ENCODE results near the gene ING5. TPM values are rescaled to one million over a fixed set of nuclear protein-coding genes. Genes with fewer than 3 reads are reported as not detected.
"Not testable (repeated sequence)": the region's sequence is repeated elsewhere in the genome, so short reads cannot be mapped to it uniquely, and the experiment has no call there.

The ING5 gene
- total RNA-seq, 1 experiment from 2014 or later = 32.1 TPM

- H4K20me1 ChIP-seq (ENCODE audit: low read length) = no peaks in the 10 kb centered on the region
- H3K9me2 ChIP-seq (replicated peaks; ENCODE audit: low read length) = no peaks in the 10 kb centered on the region
- H3K27me3 ChIP-seq (ENCODE audit: low read length) = no peaks in the 10 kb centered on the region
- intact Hi-C loops (cut with micrococcal nuclease) = no loop called here
- DNase-seq (no peak), ATAC-seq (no peak)
- peaks cover 8% of the 10 kb centered on the region for H3F3A ChIP-seq (ENCODE audit: low read length, unreplicated experiment)
- ChIA-PET CTCF (interaction anchor here (0.6 kb wide), 1 partner anchor 254 kb away, joined by 3 read pairs; no protein-coding TSS in a partner anchor), POLR2A (ENCODE audit: unreplicated experiment) (no interaction called here)
- peaks cover 9% of the 10 kb centered on the region for H3K36me3 ChIP-seq (ENCODE audit: low read depth, low read length)
- no peak overlapping the region for H3K4me2 ChIP-seq (ENCODE audit: low read length)
- no peak overlapping the region for H2AFZ ChIP-seq (ENCODE audit: low read length)
- TF ChIP-seq EZH2phosphoT487 (IDR thresholded peaks at IDR 0.05; ENCODE audit: borderline replicate concordance, low read length) (no peak), CTCF (conservative IDR thresholded peaks at IDR 0.05; ENCODE audit: low read depth, low read length) (no peak), EZH2 (IDR thresholded peaks at IDR 0.05; ENCODE audit: low read length, unreplicated experiment) (no peak)
- no peaks in the 10 kb centered on the region for H3K9me3 ChIP-seq (ENCODE audit: low read length)
- no TSS peak for BruUV-seq (replicated peaks)
- H3K9ac ChIP-seq (ENCODE audit: low read length) = no peak overlapping the region
- H3K27ac ChIP-seq (ENCODE audit: low read length) = no peak overlapping the region
- no peak overlapping the region for H3K4me3 ChIP-seq (ENCODE audit: low read length)
- no peaks in the 10 kb centered on the region for H3K79me2 ChIP-seq (ENCODE audit: low read length)
- H3K4me1 ChIP-seq (ENCODE audit: insufficient read depth, low read length) = peaks cover 13% of the 10 kb centered on the region
Observed at GRCh38 chr2:241759067-241759807, 57.4 kb downstream of the ING5 start.

- H4K20me1 ChIP-seq (ENCODE audit: low read length); H3F3A ChIP-seq (ENCODE audit: low read length, unreplicated experiment); H3K36me3 ChIP-seq (ENCODE audit: low read depth, low read length); H2AFZ ChIP-seq (ENCODE audit: low read length); H3K79me2 ChIP-seq (ENCODE audit: low read length); BruUV-seq (replicated peaks); DNase-seq; ATAC-seq; POLR2A ChIA-PET (ENCODE audit: unreplicated experiment); H3K27ac ChIP-seq (ENCODE audit: low read length); H3K4me3 ChIP-seq (ENCODE audit: low read length); H3K9ac ChIP-seq (ENCODE audit: low read length); H3K4me2 ChIP-seq (ENCODE audit: low read length); H3K9me2 ChIP-seq (replicated peaks; ENCODE audit: low read length); H3K27me3 ChIP-seq (ENCODE audit: low read length); intact Hi-C loops (cut with micrococcal nuclease); CTCF ChIA-PET; H3K9me3 ChIP-seq (ENCODE audit: low read length): not testable (repeated sequence)
- H3K4me1 ChIP-seq (ENCODE audit: insufficient read depth, low read length) = peaks cover 13% of the 10 kb centered on the region
Observed at GRCh38 chr2:241759893-241760292, 58.1 kb downstream of the ING5 start.

GRCh38 chr2:241760301-241760771 lies 58.5 kb downstream of the ING5 start:
- Histone ChIP-seq H3K27me3 (ENCODE audit: low read length) (no peaks in the 10 kb centered on the region), H3K27ac (ENCODE audit: low read length) (no peak overlapping the region), H3K4me1 (ENCODE audit: insufficient read depth, low read length) (peaks cover 13% of the 10 kb centered on the region), H3F3A (ENCODE audit: low read length, unreplicated experiment) (peaks cover 8% of the 10 kb centered on the region), H4K20me1 (ENCODE audit: low read length) (no peaks in the 10 kb centered on the region), H3K4me3 (ENCODE audit: low read length) (no peak overlapping the region), H3K36me3 (ENCODE audit: low read depth, low read length) (peaks cover 9% of the 10 kb centered on the region), H3K79me2 (ENCODE audit: low read length) (no peaks in the 10 kb centered on the region), H3K9me3 (ENCODE audit: low read length) (no peaks in the 10 kb centered on the region), H3K4me2 (ENCODE audit: low read length) (no peak overlapping the region), H2AFZ (ENCODE audit: low read length) (no peak overlapping the region), H3K9ac (ENCODE audit: low read length) (no peak overlapping the region), H3K9me2 (replicated peaks; ENCODE audit: low read length) (no peaks in the 10 kb centered on the region)
- CTCF ChIA-PET = no interaction called here
- intact Hi-C loops (cut with micrococcal nuclease) = no loop called here
- TF ChIP-seq EZH2 (IDR thresholded peaks at IDR 0.05; ENCODE audit: low read length, unreplicated experiment) = no peak
- TF ChIP-seq EZH2phosphoT487 (IDR thresholded peaks at IDR 0.05; ENCODE audit: borderline replicate concordance, low read length) = no peak
- no peak for TF ChIP-seq CTCF (conservative IDR thresholded peaks at IDR 0.05; ENCODE audit: low read depth, low read length)
- DNase-seq (no peak), ATAC-seq (no peak)
- no TSS peak for BruUV-seq (replicated peaks)
- POLR2A ChIA-PET (ENCODE audit: unreplicated experiment) = no interaction called here

Data from PC-3 (cell line).